MCF 10A (cell line): ENCODE measurements around the gene GDAP2. TPM values are rescaled to one million over a fixed set of nuclear protein-coding genes. Genes with fewer than 3 reads are reported as not detected.
"Not testable (repeated sequence)": the region's sequence is repeated elsewhere in the genome, so short reads cannot be mapped to it uniquely, and the experiment has no call there.

Source experiments
- BruUV-seq: library from RNA; stranded (reverse); fragments of 400-500 nt; replicated peaks from 2 replicates; lab custom pipeline; 2021; lab: Mats Ljungman, UMichigan
- CTCF ChIA-PET: fragments of 300-600 bp; sonication (Branson Sonifier 250); formaldehyde crosslinking; extraction: SDS; loops from one replicate; lab custom pipeline; 2021; ENCODE audit warnings: antibody characterized with exemption, inconsistent platforms; lab: Yijun Ruan, JAX
- POLR2A ChIA-PET: fragments of 300-600, 350-650 bp; sonication (Branson Sonifier 250); formaldehyde crosslinking; extraction: SDS; loops from one replicate; lab custom pipeline; 2020; ENCODE audit warnings: antibody characterized with exemption, inconsistent platforms; lab: Yijun Ruan, JAX
- DNase-seq: peaks from one replicate; pipeline ENCODE4 v3.0.0-alpha.2; 2018; ENCODE audit not compliant: unreplicated experiment
- H3K27ac Mint-ChIP-seq: one replicate; pipeline ENCODE4 v1.8.0; 2022; ENCODE audit warnings: mild to moderate bottlenecking, low read depth, mixed read lengths; ENCODE audit not compliant: unreplicated experiment
- H3K27me3 Mint-ChIP-seq: one replicate; pipeline ENCODE4 v1.8.0; 2022; ENCODE audit warnings: mixed read lengths; ENCODE audit not compliant: insufficient read depth, unreplicated experiment
- H3K36me3 Mint-ChIP-seq: one replicate; pipeline ENCODE4 v1.8.0; 2022; ENCODE audit warnings: mild to moderate bottlenecking, moderate library complexity, mixed read lengths; ENCODE audit not compliant: insufficient read depth, unreplicated experiment
- H3K4me1 Mint-ChIP-seq: one replicate; pipeline ENCODE4 v1.8.0; 2022; ENCODE audit warnings: mixed read lengths; ENCODE audit not compliant: insufficient read depth, unreplicated experiment
- H3K4me3 Mint-ChIP-seq: one replicate; pipeline ENCODE4 v1.8.0; 2022; ENCODE audit warnings: mild to moderate bottlenecking, moderate library complexity, mixed read lengths; ENCODE audit not compliant: unreplicated experiment
- H3K9me3 Mint-ChIP-seq: one replicate; pipeline ENCODE4 v1.8.0; 2022; ENCODE audit warnings: mixed read lengths; ENCODE audit not compliant: unreplicated experiment
- intact Hi-C: fragments of 100-400 bp; cut with micrococcal nuclease; formaldehyde crosslinking; loops from 2 replicates; pipeline ENCODE4 v1.14.1; 2022
- total RNA-seq: library from RNA; stranded (reverse); gene quantifications from 2 replicates; pipeline ENCODE4 v1.2.3, GENCODE V29; 2022
- TF ChIP-seq, protein P1 (sequence below): fragments of 200-600 bp; IDR thresholded peaks from one replicate; pipeline ENCODE4 v1.8.0; 2022; ENCODE audit warnings: antibody characterized with exemption, mild to moderate bottlenecking; ENCODE audit not compliant: unreplicated experiment

The GDAP2 gene
- total RNA-seq, 1 experiment from 2014 or later = 27.3 TPM

DNA sequence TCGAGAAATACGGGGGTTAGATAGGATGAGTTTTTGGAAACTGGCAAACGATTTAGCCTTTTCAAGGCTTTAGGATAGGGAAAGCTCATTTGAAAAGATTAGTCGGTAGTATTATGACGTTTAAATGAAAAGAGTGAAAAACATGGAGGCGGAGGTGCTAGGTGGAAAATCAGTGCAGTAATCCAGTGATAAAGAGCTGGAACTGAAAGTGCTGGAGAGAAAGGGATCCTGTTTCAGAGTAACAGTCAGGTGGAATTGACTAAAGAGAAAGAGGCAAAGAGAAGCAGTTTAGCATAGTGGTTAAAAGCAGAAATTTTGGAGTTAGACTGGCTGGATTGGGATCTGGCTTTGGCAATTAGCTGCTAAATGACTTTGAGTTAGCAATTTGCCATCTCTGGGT lies 1.1 kb upstream of the GDAP2 start:
- peak; percentile 9 for DNase-seq
- Mint-ChIP-seq H3K4me3 (peak overlapping the region; percentile 89), H3K9me3 (no peaks in the 10 kb centered on the region), H3K4me1 (peaks cover 30% of the 10 kb centered on the region), H3K27ac (peak overlapping the region; percentile 78), H3K36me3 (peaks cover 25% of the 10 kb centered on the region), H3K27me3 (no peaks in the 10 kb centered on the region)
- ChIA-PET POLR2A (interaction anchor here (0.6 to 3.3 kb wide), 8 partner anchors 10 to 245 kb away, joined by 3 to 28 read pairs (median 8); no protein-coding TSS in a partner anchor), CTCF (interaction anchor here (1.1 kb wide), 1 partner anchor 396 kb away, joined by 3 read pairs; no protein-coding TSS in a partner anchor)
- BruUV-seq = no TSS peak
- intact Hi-C loops = no loop called here
- TF ChIP-seq, protein P1, sequence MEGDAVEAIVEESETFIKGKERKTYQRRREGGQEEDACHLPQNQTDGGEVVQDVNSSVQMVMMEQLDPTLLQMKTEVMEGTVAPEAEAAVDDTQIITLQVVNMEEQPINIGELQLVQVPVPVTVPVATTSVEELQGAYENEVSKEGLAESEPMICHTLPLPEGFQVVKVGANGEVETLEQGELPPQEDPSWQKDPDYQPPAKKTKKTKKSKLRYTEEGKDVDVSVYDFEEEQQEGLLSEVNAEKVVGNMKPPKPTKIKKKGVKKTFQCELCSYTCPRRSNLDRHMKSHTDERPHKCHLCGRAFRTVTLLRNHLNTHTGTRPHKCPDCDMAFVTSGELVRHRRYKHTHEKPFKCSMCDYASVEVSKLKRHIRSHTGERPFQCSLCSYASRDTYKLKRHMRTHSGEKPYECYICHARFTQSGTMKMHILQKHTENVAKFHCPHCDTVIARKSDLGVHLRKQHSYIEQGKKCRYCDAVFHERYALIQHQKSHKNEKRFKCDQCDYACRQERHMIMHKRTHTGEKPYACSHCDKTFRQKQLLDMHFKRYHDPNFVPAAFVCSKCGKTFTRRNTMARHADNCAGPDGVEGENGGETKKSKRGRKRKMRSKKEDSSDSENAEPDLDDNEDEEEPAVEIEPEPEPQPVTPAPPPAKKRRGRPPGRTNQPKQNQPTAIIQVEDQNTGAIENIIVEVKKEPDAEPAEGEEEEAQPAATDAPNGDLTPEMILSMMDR = no peak

DNA sequence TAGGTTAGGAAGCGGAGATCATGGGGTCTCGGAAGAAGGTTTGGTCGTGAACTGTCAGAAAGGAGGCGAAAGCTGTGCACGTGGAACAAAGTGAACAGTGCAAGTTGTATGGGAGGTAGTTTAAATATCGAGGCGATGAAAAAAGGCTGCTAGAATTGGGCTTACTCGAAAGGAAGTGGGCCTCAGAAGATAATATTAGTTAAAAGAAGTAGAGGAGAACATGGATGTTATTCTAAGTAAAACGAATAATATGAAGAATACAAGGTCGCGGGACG lies 689 bp upstream of the GDAP2 start:
- no TSS peak for BruUV-seq
- H3K4me3 Mint-ChIP-seq = peak overlapping the region; percentile 89
- H3K27ac Mint-ChIP-seq = peak overlapping the region; percentile 78
- TF ChIP-seq, protein P1 = no peak
- intact Hi-C loops = no loop called here
- H3K9me3 Mint-ChIP-seq = no peaks in the 10 kb centered on the region
- ChIA-PET CTCF (interaction anchor here (1.1 kb wide), 1 partner anchor 396 kb away, joined by 3 read pairs; no protein-coding TSS in a partner anchor), POLR2A (interaction anchor here (0.6 to 3.3 kb wide), 10 partner anchors 9 to 563 kb away, joined by 3 to 28 read pairs (median 4); no protein-coding TSS in a partner anchor)
- peaks cover 30% of the 10 kb centered on the region for H3K4me1 Mint-ChIP-seq
- H3K36me3 Mint-ChIP-seq = peaks cover 25% of the 10 kb centered on the region
- no peaks in the 10 kb centered on the region for H3K27me3 Mint-ChIP-seq
- DNase-seq = no peak

DNA sequence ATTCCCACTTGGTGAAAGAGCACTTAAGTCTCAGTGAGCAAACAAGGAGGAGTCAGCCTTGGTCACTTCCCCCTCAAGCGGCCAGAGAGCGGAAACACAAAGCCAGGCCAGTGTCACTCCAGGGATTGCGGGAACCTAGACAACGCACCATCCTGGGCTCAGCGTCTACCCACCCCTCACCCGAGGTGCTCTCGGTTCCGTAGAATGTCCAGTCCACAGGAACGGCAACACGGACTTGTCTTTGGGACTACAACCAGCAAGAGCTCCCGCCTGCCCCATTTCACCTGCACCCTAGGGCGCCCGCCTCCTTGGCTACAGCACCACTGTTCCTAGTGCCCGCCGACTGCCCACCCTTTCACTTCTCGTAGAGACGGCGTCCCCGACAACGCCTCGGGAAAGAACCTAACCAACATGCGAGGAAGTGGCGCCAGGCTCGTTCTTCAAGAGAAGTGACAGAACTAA lies 509 bp downstream of the GDAP2 start:
- Mint-ChIP-seq H3K27ac (peak overlapping the region; percentile 78), H3K4me1 (peaks cover 30% of the 10 kb centered on the region), H3K36me3 (peaks cover 20% of the 10 kb centered on the region), H3K4me3 (peak overlapping the region; percentile 89), H3K27me3 (no peaks in the 10 kb centered on the region), H3K9me3 (no peaks in the 10 kb centered on the region)
- TF ChIP-seq, protein P1 = no peak
- peak; percentile 65 for DNase-seq
- POLR2A ChIA-PET = interaction anchor here (0.7 to 3.3 kb wide), 20 partner anchors 8 to 1759 kb away, joined by 3 to 28 read pairs (median 4); partner anchors contain the start of gene MAN1A2
- BruUV-seq = no TSS peak
- intact Hi-C loops = no loop called here
- CTCF ChIA-PET = interaction anchor here (0.7 to 1.0 kb wide), 5 partner anchors 9 to 419 kb away, joined by 3 to 4 read pairs (median 4); no protein-coding TSS in a partner anchor

DNA sequence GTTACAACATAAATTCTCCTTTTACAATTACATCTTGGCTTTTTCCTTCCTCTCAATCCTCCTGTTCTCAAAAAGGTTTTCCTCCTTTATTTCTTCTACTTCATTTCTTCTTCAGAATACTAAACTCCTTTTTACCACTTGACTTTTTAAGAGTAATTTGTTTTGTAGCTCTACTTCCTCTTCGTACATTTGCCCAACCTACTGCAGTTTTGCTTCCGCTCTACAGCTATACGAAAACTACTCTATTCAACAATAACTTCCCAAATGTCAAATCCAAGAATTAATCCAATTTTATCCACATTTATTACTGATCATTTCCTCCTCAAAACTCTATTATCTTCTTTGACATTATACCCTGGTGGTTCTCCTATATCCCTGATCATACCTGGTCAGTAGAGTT lies 3.4 kb downstream of the GDAP2 start:
- intact Hi-C loops = no loop called here
- Mint-ChIP-seq H3K27ac (no peak overlapping the region), H3K4me1 (peaks cover 14% of the 10 kb centered on the region), H3K36me3 (peaks cover 10% of the 10 kb centered on the region), H3K4me3 (no peak overlapping the region), H3K9me3 (no peaks in the 10 kb centered on the region), H3K27me3 (no peaks in the 10 kb centered on the region)
- CTCF ChIA-PET = interaction anchor here (0.6 kb wide), 1 partner anchor 166 kb away, joined by 3 read pairs; no protein-coding TSS in a partner anchor
- no peak for DNase-seq
- POLR2A ChIA-PET = interaction anchor here (1.6 kb wide), 1 partner anchor 30 kb away, joined by 3 read pairs; no protein-coding TSS in a partner anchor
- BruUV-seq = no TSS peak
- TF ChIP-seq, protein P1 = no peak

DNA sequence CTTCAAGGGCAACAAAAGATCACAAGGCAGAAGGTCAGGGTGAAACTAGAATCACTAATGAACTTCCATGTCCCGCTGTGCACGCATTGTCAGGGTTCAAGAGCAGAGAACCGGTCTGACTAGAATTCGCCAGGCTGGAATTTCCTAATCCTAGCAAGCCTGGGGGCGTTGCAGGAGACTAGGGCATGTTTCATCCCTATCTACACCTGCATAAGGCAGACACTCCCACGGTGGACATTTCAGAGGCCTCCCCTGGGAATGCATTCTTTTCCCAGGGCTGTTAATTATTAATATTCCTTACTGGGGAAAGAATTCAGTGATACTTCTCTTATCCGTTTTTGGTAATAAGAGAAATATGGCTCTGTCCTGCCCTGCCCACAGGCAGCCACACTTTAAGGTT lies 6.7 kb downstream of the GDAP2 start:
- H3K36me3 Mint-ChIP-seq = peaks cover 13% of the 10 kb centered on the region
- POLR2A ChIA-PET, intact Hi-C loops, H3K27me3 Mint-ChIP-seq, H3K4me3 Mint-ChIP-seq, BruUV-seq, H3K9me3 Mint-ChIP-seq, H3K4me1 Mint-ChIP-seq, H3K27ac Mint-ChIP-seq, CTCF ChIA-PET, DNase-seq: not testable (repeated sequence)
